HG03064 (cell line): ENCODE results near the gene ANO1.
"Not testable (repeated sequence)": the region's sequence is repeated elsewhere in the genome, so short reads cannot be mapped to it uniquely, and the experiment has no call there.

Experiments
- ATAC-seq: cut with Tn5 transposase; IDR thresholded peaks from one replicate; pipeline ENCODE4 v1.9.1; 2021; ENCODE audit warnings: low read depth; ENCODE audit not compliant: unreplicated experiment

The ANO1 gene

DNA sequence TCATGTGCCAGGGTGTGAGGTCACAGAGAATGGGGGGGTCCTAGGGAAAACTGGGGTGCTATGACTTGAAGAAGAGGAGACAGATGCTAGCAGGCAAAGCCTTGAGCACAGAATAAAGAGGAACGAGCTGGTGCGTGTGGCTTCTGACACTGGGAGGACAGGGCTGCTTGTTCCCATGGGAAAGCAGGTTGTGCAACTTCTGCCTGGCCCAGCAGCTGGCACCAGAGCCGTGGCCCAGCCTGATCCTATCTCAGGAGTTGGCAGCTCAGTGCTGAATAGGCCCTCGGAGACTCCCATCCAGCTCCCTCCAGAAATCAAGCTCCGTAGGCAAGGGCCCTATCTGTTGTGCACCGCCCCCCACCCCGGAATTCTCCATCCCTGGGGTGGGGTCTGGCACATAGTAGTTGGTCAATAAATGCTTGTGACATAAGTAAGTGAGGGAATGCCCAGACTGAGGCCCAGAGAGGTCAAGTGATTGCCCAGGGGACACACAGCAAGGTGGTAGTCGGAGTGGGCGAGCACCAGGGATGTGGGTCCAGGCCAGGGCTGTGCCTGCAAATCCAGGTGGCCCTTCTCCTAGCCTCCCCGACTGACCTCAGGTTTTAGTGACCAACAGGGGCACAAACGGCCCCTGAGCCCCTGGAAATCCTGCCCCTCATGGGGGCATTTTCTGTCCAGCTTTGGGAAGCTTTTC lies 105.5 kb downstream of the ANO1 start:
- ATAC-seq = no peak

DNA sequence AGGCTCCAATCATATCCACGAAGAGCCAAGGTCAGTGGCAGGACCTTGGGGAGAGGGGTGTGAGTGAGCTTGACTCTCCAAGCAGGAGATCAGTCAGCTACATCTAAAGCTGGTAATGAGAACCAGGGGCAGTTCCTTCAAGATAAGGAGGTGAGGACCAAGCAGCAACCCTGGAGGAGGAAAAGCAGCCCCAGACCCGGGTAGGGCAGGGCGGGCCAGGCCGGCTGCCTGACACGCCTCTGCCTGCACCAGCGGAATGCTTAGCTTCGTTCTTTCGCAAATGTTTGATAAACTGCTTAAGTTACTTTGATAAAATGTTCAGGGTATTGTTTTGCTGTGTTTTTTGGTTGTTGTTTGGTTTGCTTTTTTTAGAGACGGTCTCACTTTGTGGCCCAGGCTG lies 106.3 kb downstream of the ANO1 start:
- ATAC-seq = no peak

DNA sequence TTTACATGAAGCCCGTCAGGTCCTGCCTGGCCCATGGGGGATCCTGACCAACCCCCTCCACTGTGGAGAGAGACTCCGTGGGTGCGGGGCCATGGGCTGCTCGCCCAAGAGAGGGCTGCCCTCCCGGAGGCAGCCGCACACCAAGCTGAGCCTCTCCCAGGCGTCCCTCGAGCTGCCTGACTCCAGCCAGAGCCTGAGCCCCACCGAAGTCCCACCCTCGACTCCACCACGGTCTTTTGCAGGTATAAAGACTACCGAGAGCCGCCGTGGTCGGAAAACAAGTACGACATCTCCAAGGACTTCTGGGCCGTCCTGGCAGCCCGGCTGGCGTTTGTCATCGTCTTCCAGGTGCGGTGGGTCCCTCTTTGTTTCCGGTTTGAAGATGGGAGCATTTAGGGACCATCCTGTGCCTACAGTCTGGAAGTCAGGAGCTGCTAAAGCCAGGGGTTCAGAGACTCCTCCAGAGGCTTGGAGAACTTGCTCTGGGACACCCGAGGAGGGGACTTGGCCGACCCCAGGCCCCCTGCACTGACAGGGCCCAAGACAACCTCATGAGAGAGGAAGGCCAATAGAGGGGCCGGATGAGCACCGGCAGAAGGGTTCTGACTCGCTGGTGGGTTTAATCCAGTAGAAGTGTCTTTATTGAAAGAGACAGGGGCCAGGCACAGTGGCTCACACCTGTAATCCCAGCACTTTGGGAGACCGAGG lies 107.4 kb downstream of the ANO1 start:
- no peak for ATAC-seq

DNA sequence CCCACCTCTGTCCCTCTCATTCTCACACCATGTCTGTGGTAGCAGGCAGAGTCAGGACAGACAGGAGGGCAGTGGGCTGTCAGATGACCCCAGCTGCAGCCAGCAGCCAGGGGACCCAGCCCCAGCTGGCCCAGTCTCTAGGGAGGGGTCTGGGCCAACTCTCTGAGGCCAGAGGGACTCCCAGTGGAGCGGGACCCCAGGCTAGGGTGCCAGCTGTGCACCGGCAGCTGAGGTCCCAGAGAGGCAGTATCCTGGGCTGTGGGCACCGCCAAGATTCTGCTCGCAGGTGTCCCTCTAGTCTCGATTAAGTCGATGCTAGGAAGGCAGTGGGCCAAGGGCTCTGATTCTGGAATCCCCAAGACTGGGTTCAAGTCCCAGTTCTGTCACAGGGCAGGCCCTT lies 108.3 kb downstream of the ANO1 start:
- no peak for ATAC-seq

- no peak for ATAC-seq
Observed at GRCh38 chr11:70186936-70187335, 108.8 kb downstream of the ANO1 start.

DNA sequence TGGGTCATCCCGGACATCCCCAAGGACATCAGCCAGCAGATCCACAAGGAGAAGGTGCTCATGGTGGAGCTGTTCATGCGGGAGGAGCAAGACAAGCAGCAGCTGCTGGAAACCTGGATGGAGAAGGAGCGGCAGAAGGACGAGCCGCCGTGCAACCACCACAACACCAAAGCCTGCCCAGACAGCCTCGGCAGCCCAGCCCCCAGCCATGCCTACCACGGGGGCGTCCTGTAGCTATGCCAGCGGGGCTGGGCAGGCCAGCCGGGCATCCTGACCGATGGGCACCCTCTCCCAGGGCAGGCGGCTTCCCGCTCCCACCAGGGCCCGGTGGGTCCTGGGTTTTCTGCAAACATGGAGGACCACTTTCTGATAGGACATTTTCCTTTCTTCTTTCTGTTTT lies 109.7 kb downstream of the ANO1 start:
- ATAC-seq = no peak

GRCh38 chr11:70189622-70190021 lies 111.5 kb downstream of the ANO1 start:
- no peak for ATAC-seq

DNA sequence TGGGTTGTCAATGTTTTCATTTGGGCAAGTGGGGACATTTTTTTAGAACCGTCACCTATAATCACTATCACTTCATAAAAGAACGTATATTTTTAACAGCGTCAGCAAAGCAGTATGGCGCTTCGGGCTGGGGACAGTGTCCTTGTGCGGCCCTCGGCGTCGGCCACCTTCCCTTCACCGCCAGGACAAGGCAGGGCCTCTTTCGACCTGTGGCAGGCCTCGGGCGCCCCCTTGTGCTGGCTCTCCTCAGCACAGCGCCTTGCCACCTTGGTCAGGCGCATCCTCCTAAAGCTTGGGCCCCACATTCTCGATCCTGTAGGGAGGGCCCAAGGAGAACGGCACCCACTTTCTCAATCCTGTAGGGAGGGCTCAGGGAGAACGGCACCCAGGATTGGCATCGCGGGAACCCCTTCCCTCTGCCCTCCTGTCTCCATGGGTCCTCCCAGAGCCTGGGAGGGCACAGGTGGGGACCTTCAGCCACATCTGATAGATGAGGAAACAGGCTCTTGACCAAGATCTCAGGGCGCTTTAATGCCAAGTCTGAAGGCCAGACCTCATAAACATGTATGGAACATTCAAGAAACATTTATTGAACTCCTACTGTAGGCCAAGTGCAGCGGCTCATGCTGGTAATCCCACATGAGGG lies 113.5 kb downstream of the ANO1 start:
- no peak for ATAC-seq

- no peak for ATAC-seq
Observed at GRCh38 chr11:70192666-70193410, 114.7 kb downstream of the ANO1 start.

- no peak for ATAC-seq
Observed at GRCh38 chr11:70193411-70194292, 115.5 kb downstream of the ANO1 start.

- no peak for ATAC-seq
Observed at GRCh38 chr11:70194792-70195791, 117.0 kb downstream of the ANO1 start.

DNA sequence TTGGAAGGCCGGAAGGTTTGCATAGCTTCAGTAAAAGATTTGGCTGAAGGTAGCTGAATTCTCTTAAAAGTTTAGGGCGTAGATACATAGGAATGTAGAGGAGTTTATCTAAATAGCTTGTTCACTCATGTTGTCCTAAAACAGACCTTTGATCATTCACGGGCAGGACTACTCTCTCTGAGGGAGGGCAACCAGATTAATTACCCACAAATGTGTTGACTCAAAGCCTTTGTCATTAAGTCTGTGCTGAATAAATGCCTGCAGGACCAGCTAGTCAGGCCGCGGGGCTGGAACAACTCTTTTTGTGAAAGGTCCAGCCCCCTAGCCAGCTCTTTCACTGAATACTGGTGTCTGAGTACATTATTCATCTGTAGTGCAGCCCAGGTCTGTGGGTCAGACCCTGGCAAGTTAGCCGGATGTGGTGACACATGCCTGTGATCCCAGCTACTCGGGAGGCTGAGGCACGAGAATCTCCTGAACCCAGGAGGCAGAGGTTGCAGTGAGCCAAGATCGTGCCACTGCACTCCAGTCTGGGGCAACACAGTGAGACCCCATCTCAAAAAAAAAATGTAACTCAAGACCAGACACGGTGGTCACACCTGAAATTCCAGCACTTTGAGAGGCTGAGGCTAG lies 122.2 kb downstream of the ANO1 start:
- ATAC-seq = no peak

GRCh38 chr11:70201047-70201446 lies 122.9 kb downstream of the ANO1 start:
- ATAC-seq = not testable (repeated sequence)

DNA sequence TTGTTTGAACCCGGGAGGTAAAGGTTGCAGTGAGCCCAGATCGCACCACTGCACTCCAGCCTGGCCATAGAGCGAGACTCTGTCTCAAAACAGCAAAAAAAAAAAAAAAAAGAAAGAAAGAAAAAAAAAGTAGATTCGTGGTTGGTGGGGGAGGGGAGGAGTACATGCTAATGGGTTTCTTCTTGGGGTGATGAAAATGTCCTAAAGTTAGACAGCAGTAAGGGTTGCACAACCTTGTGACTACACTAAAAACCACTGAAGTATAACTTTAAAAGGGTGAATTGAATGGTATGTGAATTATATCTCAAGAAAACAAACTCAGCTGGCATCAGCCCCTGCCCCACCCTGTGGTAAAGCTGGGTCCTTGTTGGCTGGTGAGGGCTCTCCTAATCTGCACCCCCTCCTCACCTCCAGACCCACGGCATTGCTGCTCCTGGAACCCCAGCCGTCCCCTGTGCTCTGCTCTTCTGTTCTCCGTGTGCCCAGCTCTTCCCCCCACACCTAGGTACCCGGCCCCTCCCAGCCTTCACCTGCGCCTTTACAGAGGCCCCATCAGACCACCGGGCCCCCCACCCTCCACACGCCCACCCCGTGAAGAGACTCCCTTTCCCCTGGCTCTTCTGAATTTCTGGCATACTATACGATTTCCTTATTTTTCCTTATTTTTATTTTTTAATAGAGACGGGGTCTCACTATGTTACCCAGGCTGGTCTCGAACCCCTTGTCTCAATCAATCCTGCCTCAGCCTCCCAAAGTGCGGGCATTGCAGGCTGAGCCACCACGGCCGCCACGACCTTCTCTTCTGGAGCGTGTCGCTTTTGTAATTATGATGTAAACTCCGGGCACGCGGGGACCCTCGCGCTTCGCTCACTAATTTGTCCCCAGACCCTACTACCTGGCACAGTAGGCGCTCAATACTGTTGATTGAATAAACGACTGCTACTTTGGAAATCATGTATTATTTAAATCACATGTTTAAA lies 124.1 kb downstream of the ANO1 start:
- no peak for ATAC-seq

GRCh38 chr11:70202920-70203750 lies 125.0 kb downstream of the ANO1 start, which contains the start of gene FADD:
Gene FADD (plus strand): TSS chr11:70203296. CDS start chr11:70203460, 164 bp downstream.
- ATAC-seq = peak; percentile 63

DNA sequence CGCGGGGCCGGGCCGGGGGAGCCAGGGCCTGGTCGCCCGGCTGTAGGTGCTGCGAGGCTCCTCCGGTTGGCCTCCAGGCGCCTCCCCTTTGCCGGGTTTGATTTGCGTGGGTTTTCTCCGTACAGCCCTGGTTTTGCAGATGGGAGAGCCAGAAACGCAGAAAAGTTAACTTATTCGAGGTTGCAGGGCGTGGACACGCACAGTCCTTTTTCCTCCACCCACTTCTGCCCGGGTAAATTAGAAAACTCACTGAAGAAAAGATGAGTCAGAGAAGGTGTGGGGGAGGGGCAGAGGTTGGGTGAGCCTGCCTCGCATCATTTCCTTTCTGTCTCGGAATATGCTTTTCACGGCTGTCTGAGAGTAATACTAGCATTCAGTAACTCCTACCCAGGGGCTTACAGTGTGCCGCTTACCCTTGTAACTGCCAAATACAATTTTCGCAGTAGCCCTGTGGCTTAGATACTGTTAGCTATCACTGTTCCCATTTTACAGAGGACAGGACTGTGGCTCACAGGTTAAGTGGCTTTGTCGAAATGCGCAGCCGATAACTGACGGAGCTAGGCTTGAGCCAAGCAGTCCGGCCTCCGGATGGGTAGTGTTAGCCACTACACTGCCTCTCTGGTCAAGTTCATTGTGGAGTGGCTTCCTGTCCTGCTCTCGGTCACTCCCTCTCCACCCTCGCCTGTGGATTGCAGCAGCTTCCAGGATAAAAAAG lies 125.8 kb downstream of the ANO1 start:
- ATAC-seq = peak; percentile 31
